Peyer's patch (tissue), 4 donors: ENCODE results near the gene CDH23. TPM values are rescaled to one million over a fixed set of nuclear protein-coding genes. Genes with fewer than 3 reads are reported as not detected.

ENCODE experiments used
- DNase-seq, 3 donors: peaks; one replicate each; pipeline ENCODE4 v3.0.0-alpha.2; 2017 to 2019
- H3K27ac ChIP-seq, 4 donors: fragments of 200-600 bp; sonication (generic); one replicate each; pipeline ENCODE4 v1.5.1; 2016 to 2019
- H3K27me3 ChIP-seq, 2 donors: fragments of 200-600 bp; sonication (generic); one replicate each; pipeline ENCODE4 v1.5.1; 2019
- H3K36me3 ChIP-seq, 3 donors: fragments of 200-600 bp; sonication (generic); one replicate each; pipeline ENCODE4 v1.5.1; 2016 to 2019
- H3K4me1 ChIP-seq, 4 donors: fragments of 200-600 bp; sonication (generic); one replicate each; pipeline ENCODE4 v1.5.1; 2016 to 2019
- H3K4me3 ChIP-seq, 4 donors: fragments of 200-600 bp; sonication (generic); 1 replicate in 3 of 4; 2 replicates in 1 of 4; pipeline ENCODE4 v1.5.1; 2016 to 2019; ENCODE audit warnings: mild to moderate bottlenecking in 1 of 4
- H3K9me3 ChIP-seq, 4 donors: fragments of 200-600 bp; sonication (generic); one replicate each; pipeline ENCODE4 v1.5.1; 2016 to 2019; ENCODE audit warnings: mild to moderate bottlenecking in 1 of 4
- CTCF ChIP-seq, 6 experiments: fragments of 450-650 bp in 4 of 6; fragments of 200-600 bp in 2 of 6; sonication (generic) in 1 of 6; IDR thresholded peaks; one replicate each; pipeline ENCODE4 v1.5.1; 2017 to 2019; ENCODE audit warnings: antibody characterized with exemption in 6 of 6, mild to moderate bottlenecking in 3 of 6, moderate library complexity in 1 of 6
- POLR2A ChIP-seq, 2 donors: fragments of 450-650 bp; IDR thresholded peaks; one replicate each; pipeline ENCODE4 v1.5.1; 2017; ENCODE audit warnings: antibody characterized with exemption in 2 of 2, mild to moderate bottlenecking in 2 of 2, moderate library complexity in 2 of 2
- total RNA-seq, 4 donors: library from RNA; depleted of rRNA; stranded (reverse); fragments of >200 nt; gene quantifications; one replicate each; pipeline ENCODE4 v1.1.0, GENCODE V29; 2016

Gene CDH23
- total RNA-seq, 4 donors from 2014 or later = 3.2 to 9.9 (median 5.4) TPM

GRCh38 chr10:71635867-71636266 is 239.1 kb downstream of the CDH23 start:
- no peaks in the 10 kb centered on the region for H3K9me3 ChIP-seq
- no peaks in the 10 kb centered on the region for H3K27me3 ChIP-seq
- DNase-seq = no peak
- no peak for TF ChIP-seq CTCF (IDR thresholded peaks at IDR 0.05)
- TF ChIP-seq POLR2A (IDR thresholded peaks at IDR 0.05) = no peak
- no peaks in the 10 kb centered on the region for H3K36me3 ChIP-seq
- peak overlapping the region in 3 of 4 donors; percentile 28 to 83 (median 69) for H3K27ac ChIP-seq
- H3K4me1 ChIP-seq = peaks cover 0 to 45% (median 6%) of the 10 kb centered on the region in 4 donors
- no peak overlapping the region for H3K4me3 ChIP-seq

GRCh38 chr10:71636588-71636987 is 239.9 kb downstream of the CDH23 start:
- no peaks in the 10 kb centered on the region for H3K9me3 ChIP-seq
- no peaks in the 10 kb centered on the region for H3K27me3 ChIP-seq
- peak overlapping the region in 1 of 4 donors; percentile 94 for H3K27ac ChIP-seq
- no peak for DNase-seq
- no peaks in the 10 kb centered on the region for H3K36me3 ChIP-seq
- H3K4me1 ChIP-seq = peaks cover 0 to 45% (median 6%) of the 10 kb centered on the region in 4 donors
- no peak overlapping the region for H3K4me3 ChIP-seq
- no peak for TF ChIP-seq POLR2A (IDR thresholded peaks at IDR 0.05)
- TF ChIP-seq CTCF (IDR thresholded peaks at IDR 0.05) = no peak

- no peaks in the 10 kb centered on the region for H3K27me3 ChIP-seq
- H3K4me1 ChIP-seq = peaks cover 0 to 45% (median 6%) of the 10 kb centered on the region in 4 donors
- no peaks in the 10 kb centered on the region for H3K36me3 ChIP-seq
- peak overlapping the region in 3 of 4 donors; percentile 36 to 95 (median 94) for H3K27ac ChIP-seq
- no peak overlapping the region for H3K4me3 ChIP-seq
- DNase-seq = no peak
- TF ChIP-seq POLR2A (IDR thresholded peaks at IDR 0.05) (no peak), CTCF (IDR thresholded peaks at IDR 0.05) (no peak)
- no peaks in the 10 kb centered on the region for H3K9me3 ChIP-seq
Measured at GRCh38 chr10:71637305-71637704, 240.6 kb downstream of the CDH23 start.

- Histone ChIP-seq H3K4me1 (peaks cover 0 to 45% (median 6%) of the 10 kb centered on the region in 4 donors), H3K27me3 (no peaks in the 10 kb centered on the region), H3K36me3 (no peaks in the 10 kb centered on the region), H3K9me3 (no peaks in the 10 kb centered on the region), H3K27ac (peak overlapping the region in 3 of 4 donors; percentile 77 to 95 (median 94)), H3K4me3 (peak overlapping the region in 1 of 4 donors; percentile 19)
- TF ChIP-seq CTCF (IDR thresholded peaks at IDR 0.05) (peak in 1 of 6 experiments; percentile 5), POLR2A (IDR thresholded peaks at IDR 0.05) (peak in 1 of 2 donors; percentile 28)
- DNase-seq = peak in 2 of 3 donors; percentile 87 to 90
Measured at GRCh38 chr10:71638064-71638821, 241.5 kb downstream of the CDH23 start.

- TF ChIP-seq POLR2A (IDR thresholded peaks at IDR 0.05) (peak; percentile 46), CTCF (IDR thresholded peaks at IDR 0.05) (peak in 2 of 6 experiments; percentile 8 to 9)
- no peak overlapping the region for H3K4me3 ChIP-seq
- peaks cover 0 to 41% (median 6%) of the 10 kb centered on the region in 4 donors for H3K4me1 ChIP-seq
- H3K27me3 ChIP-seq = no peaks in the 10 kb centered on the region
- H3K27ac ChIP-seq = peak overlapping the region in 3 of 4 donors; percentile 77 to 95 (median 94)
- H3K36me3 ChIP-seq = no peaks in the 10 kb centered on the region
- peak in 2 of 3 donors; percentile 89 to 94 for DNase-seq
- no peaks in the 10 kb centered on the region for H3K9me3 ChIP-seq
Measured at GRCh38 chr10:71638822-71639719, 242.4 kb downstream of the CDH23 start.
